MM.1S (cell line): ENCODE data around the gene RSF1.

Experiments used
- CTCF ChIP-seq: fragments of 300-600 bp; sonication (generic); IDR thresholded peaks from 2 replicates; pipeline ENCODE4 v1.5.1; 2016; ENCODE audit warnings: antibody characterized with exemption, low read length, mixed read lengths
- EZH2phosphoT487 ChIP-seq: fragments of 300-600 bp; sonication (generic); IDR thresholded peaks from 2 replicates; pipeline ENCODE4 v1.6.1; 2018; ENCODE audit warnings: antibody characterized with exemption, low read length

- no peak for TF ChIP-seq EZH2phosphoT487
- TF ChIP-seq CTCF = no peak
These were observed 31.3 kb downstream of the RSF1 start for GRCh38 chr11:77789061-77789730.
